Measurements from ENCODE around the gene SAC3D1.

- no peak for TF ChIP-seq CTCF (IDR thresholded peaks at IDR 0.05)
- no peak for TF ChIP-seq EP300 (IDR thresholded peaks at IDR 0.05; ENCODE audit: low read depth)
- no peak for TF ChIP-seq POLR2A (IDR thresholded peaks at IDR 0.05)
- TF ChIP-seq POLR2AphosphoS5 (IDR thresholded peaks at IDR 0.05) = no peak
Observed at GRCh38 chr11:65085446-65085845, 44.4 kb downstream of the SAC3D1 start.

Data from transverse colon (tissue), 4 donors.